ENCODE results near the gene NTF3.

NTF3 gene

GRCh38 chr12:5432011-5432400, at the start of gene NTF3:
Gene NTF3, plus strand, starts transcription at chr12:5432108. Its CDS starts 217 bp downstream, at chr12:5432325.
- peak; percentile 31 for DNase-seq (ENCODE audit: low spot score)
- TF ChIP-seq, protein P1, sequence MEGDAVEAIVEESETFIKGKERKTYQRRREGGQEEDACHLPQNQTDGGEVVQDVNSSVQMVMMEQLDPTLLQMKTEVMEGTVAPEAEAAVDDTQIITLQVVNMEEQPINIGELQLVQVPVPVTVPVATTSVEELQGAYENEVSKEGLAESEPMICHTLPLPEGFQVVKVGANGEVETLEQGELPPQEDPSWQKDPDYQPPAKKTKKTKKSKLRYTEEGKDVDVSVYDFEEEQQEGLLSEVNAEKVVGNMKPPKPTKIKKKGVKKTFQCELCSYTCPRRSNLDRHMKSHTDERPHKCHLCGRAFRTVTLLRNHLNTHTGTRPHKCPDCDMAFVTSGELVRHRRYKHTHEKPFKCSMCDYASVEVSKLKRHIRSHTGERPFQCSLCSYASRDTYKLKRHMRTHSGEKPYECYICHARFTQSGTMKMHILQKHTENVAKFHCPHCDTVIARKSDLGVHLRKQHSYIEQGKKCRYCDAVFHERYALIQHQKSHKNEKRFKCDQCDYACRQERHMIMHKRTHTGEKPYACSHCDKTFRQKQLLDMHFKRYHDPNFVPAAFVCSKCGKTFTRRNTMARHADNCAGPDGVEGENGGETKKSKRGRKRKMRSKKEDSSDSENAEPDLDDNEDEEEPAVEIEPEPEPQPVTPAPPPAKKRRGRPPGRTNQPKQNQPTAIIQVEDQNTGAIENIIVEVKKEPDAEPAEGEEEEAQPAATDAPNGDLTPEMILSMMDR (IDR thresholded peaks at IDR 0.05; ENCODE audit: borderline replicate concordance, control extremely low read depth, extremely low read depth, insufficient read depth, missing control alignments) = no peak
- in situ Hi-C loops (cut with MboI; ENCODE audit: low sequenced_read_pairs, unreplicated experiment) = no loop called here

GRCh38 chr12:5384015-5384414, 47.9 kb upstream of the NTF3 start:
- in situ Hi-C loops (cut with MboI; ENCODE audit: low sequenced_read_pairs, unreplicated experiment) = no loop called here
- no peak for DNase-seq (ENCODE audit: low spot score)
- TF ChIP-seq, protein P1 (IDR thresholded peaks at IDR 0.05; ENCODE audit: borderline replicate concordance, control extremely low read depth, extremely low read depth, insufficient read depth, missing control alignments) = no peak

DNA sequence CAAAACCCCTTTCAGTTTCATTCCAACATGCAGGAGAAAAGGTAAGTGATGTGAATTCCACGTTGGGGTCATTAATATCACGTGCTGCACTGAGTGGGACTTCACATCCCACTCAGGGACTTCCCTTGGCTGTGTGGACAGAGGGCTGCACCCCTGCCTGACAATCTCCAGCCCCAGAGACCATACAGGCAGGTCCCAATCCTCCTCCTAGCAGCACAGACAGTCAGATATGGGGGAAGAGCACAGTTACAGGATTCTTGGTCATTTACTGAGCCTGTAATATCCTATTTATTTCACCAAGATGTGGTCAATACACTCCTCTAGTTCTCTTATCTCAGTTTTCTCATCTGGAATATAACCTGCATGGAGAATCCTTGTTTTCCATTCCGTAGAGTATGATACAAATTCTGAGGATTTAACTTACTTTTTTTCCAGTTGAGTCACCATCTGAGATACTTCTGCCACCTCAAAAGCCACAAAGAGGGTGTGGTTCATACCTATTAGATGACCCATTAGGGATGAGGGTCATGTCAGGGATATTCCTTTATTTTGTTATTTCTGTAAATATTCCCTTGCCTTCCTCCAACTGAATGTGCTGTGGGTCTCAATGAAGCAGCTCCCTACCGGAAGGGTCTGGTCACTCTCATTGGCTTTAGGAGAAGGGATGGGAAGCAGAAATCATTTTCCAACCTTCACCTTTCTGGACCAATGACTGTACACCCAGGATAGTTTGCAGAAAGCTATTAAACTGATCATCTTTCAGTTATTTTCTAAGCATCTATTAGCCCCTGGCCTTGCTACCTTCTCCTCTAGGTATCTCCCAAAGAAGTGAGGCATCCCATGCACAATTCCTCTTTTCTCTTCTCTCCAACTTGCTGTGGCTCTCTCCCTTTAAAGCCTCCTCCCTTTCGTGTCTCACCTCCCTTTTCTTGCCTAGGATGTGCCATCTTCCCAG, 43.0 kb upstream of the NTF3 start:
- DNase-seq (ENCODE audit: low spot score) = no peak
- TF ChIP-seq, protein P1 (IDR thresholded peaks at IDR 0.05; ENCODE audit: borderline replicate concordance, control extremely low read depth, extremely low read depth, insufficient read depth, missing control alignments) = no peak
- in situ Hi-C loops (cut with MboI; ENCODE audit: low sequenced_read_pairs, unreplicated experiment) = no loop called here

- no peak for DNase-seq (ENCODE audit: low spot score)
- TF ChIP-seq, protein P1 (IDR thresholded peaks at IDR 0.05; ENCODE audit: borderline replicate concordance, control extremely low read depth, extremely low read depth, insufficient read depth, missing control alignments) = no peak
Measured at GRCh38 chr12:5390174-5390799, 41.6 kb upstream of the NTF3 start.

GRCh38 chr12:5391653-5392052, 40.3 kb upstream of the NTF3 start:
- TF ChIP-seq, protein P1 (IDR thresholded peaks at IDR 0.05; ENCODE audit: borderline replicate concordance, control extremely low read depth, extremely low read depth, insufficient read depth, missing control alignments) = no peak
- no peak for DNase-seq (ENCODE audit: low spot score)
- in situ Hi-C loops (cut with MboI; ENCODE audit: low sequenced_read_pairs, unreplicated experiment) = no loop called here

More at GRCh38 chr12:5390174-5390799, 41.6 kb upstream of the NTF3 start:
- in situ Hi-C loops (cut with MboI; ENCODE audit: low sequenced_read_pairs, unreplicated experiment) = no loop called here

DNA sequence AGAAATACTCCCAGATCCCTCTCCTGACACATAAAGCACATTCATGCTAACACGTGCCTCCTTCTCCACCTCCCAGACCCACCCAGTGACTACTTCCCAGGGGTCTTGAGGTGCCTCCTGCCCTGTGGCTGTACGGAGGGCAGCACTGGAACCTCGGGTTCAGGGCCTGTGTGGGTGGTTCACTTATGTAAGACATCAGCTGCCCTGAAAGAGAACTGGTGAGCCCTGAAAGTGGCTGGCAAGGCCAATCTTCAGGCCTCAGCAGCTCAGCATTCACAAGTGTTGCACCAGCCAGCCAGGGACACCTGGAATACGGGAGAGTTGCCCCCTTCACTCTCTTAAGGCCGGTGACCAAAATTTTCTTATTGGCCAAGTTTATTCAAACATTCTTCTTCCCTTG, 38.9 kb upstream of the NTF3 start:
- DNase-seq (ENCODE audit: low spot score) = no peak
- in situ Hi-C loops (cut with MboI; ENCODE audit: low sequenced_read_pairs, unreplicated experiment) = no loop called here
- TF ChIP-seq, protein P1 (IDR thresholded peaks at IDR 0.05; ENCODE audit: borderline replicate concordance, control extremely low read depth, extremely low read depth, insufficient read depth, missing control alignments) = no peak

Data from GM13976 (cell line).